WTC11 (cell line): ENCODE data around the gene FNDC3B. TPM values are rescaled to one million over a fixed set of nuclear protein-coding genes. Genes with fewer than 3 reads are reported as not detected.

Experiments used
- ATAC-seq: fragments of 200-7000 bp; cut with Tn5 transposase; 2 replicates; pipeline ENCODE4 v1.10.0; 2021; ENCODE audit warnings: mild to moderate bottlenecking, moderate library complexity
- CTCF ChIA-PET: fragments of 300-600 bp; sonication (Branson Sonifier 250); formaldehyde crosslinking; loops from one replicate; lab custom pipeline; 2021; ENCODE audit warnings: antibody characterized with exemption; lab: Charles Lee
- POLR2A ChIA-PET: fragments of 350-600 bp; sonication (Branson Sonifier 250); formaldehyde crosslinking; loops from one replicate; lab custom pipeline; 2021; ENCODE audit warnings: antibody characterized with exemption; lab: Charles Lee
- DNase-seq: peaks from one replicate; pipeline ENCODE4 v3.0.0; 2021; ENCODE audit warnings: low spot score
- H3K27ac Mint-ChIP-seq: 2 replicates; pipeline ENCODE4 v1.8.0; 2021; ENCODE audit warnings: mixed read lengths
- H3K27me3 Mint-ChIP-seq: 2 replicates; pipeline ENCODE4 v1.8.0; 2021; ENCODE audit warnings: low read depth, mild to moderate bottlenecking, moderate library complexity, mixed read lengths
- H3K36me3 Mint-ChIP-seq: 2 replicates; pipeline ENCODE4 v1.8.0; 2021; ENCODE audit warnings: mixed read lengths
- H3K4me1 Mint-ChIP-seq: 2 replicates; pipeline ENCODE4 v1.8.0; 2022; ENCODE audit warnings: mixed read lengths
- H3K4me3 Mint-ChIP-seq: 2 replicates; pipeline ENCODE4 v1.8.0; 2021; ENCODE audit warnings: mild to moderate bottlenecking, moderate library complexity, mixed read lengths
- H3K9me3 Mint-ChIP-seq: 2 replicates; pipeline ENCODE4 v1.8.0; 2021; ENCODE audit warnings: mixed read lengths
- CDX4 ChIP-seq: fragments of 250-450 bp; sonication (Bioruptor Pico); IDR thresholded peaks from 2 replicates; pipeline ENCODE4 v1.9.0; 2021; ENCODE audit warnings: moderate library complexity, mild to moderate bottlenecking, inconsistent platforms, borderline replicate concordance
- CREB1 ChIP-seq: sonication (generic); formaldehyde crosslinking; IDR thresholded peaks from 2 replicates; pipeline ENCODE4 v1.8.0; 2023; ENCODE audit warnings: mild to moderate bottlenecking, missing genetic modification reagents
- CREM ChIP-seq: sonication (generic); formaldehyde crosslinking; IDR thresholded peaks from 2 replicates; pipeline ENCODE4 v1.8.1; 2022; ENCODE audit warnings: mild to moderate bottlenecking, missing genetic modification reagents, moderate library complexity
- ELF4 ChIP-seq: sonication (generic); formaldehyde crosslinking; IDR thresholded peaks from 2 replicates; pipeline ENCODE4 v1.8.1; 2022; ENCODE audit warnings: low read depth, mild to moderate bottlenecking, moderate library complexity, missing genetic modification reagents
- HMGA2 ChIP-seq: fragments of 250-450 bp; sonication (Bioruptor Pico); IDR thresholded peaks from 2 replicates; pipeline ENCODE4 v1.4.0; 2021; ENCODE audit warnings: mild to moderate bottlenecking, moderate library complexity
- JAZF1 ChIP-seq: fragments of 250-450 bp; sonication (Bioruptor Pico); IDR thresholded peaks from 2 replicates; pipeline ENCODE4 v1.9.0; 2021; ENCODE audit warnings: moderate library complexity, mild to moderate bottlenecking, inconsistent platforms
- MLX ChIP-seq: sonication (generic); formaldehyde crosslinking; IDR thresholded peaks from 2 replicates; pipeline ENCODE4 v1.8.1; 2023; ENCODE audit warnings: mild to moderate bottlenecking, missing genetic modification reagents, moderate library complexity
- NFATC4 ChIP-seq: fragments of 250-450 bp; sonication (Bioruptor Pico); IDR thresholded peaks from 2 replicates; pipeline ENCODE4 v1.9.0; 2021; ENCODE audit warnings: mild to moderate bottlenecking
- NR2C2 ChIP-seq: sonication (generic); formaldehyde crosslinking; IDR thresholded peaks from 2 replicates; pipeline ENCODE4 v1.8.0; 2022; ENCODE audit warnings: mild to moderate bottlenecking, missing genetic modification reagents
- OVOL2 ChIP-seq: fragments of 250-450 bp; sonication (Bioruptor Pico); IDR thresholded peaks from 2 replicates; pipeline ENCODE4 v1.9.0; 2021; ENCODE audit warnings: mild to moderate bottlenecking, borderline replicate concordance
- TCF7 ChIP-seq: sonication (generic); formaldehyde crosslinking; IDR thresholded peaks from 2 replicates; pipeline ENCODE4 v1.8.0; 2022; ENCODE audit warnings: mild to moderate bottlenecking, low read depth, missing genetic modification reagents, moderate library complexity
- TEAD1 ChIP-seq: sonication (generic); formaldehyde crosslinking; IDR thresholded peaks from 2 replicates; pipeline ENCODE4 v1.8.0; 2022; ENCODE audit warnings: mild to moderate bottlenecking, missing genetic modification reagents
- ZNF219 ChIP-seq: sonication (generic); formaldehyde crosslinking; IDR thresholded peaks from 2 replicates; pipeline ENCODE4 v1.8.0; 2023; ENCODE audit warnings: missing genetic modification reagents, mild to moderate bottlenecking, borderline replicate concordance
- ZNF232 ChIP-seq: sonication (generic); formaldehyde crosslinking; IDR thresholded peaks from 2 replicates; pipeline ENCODE4 v1.8.0; 2022; ENCODE audit warnings: mild to moderate bottlenecking, missing genetic modification reagents
- ZNF263 ChIP-seq: sonication (generic); formaldehyde crosslinking; IDR thresholded peaks from 2 replicates; pipeline ENCODE4 v1.8.1; 2022; ENCODE audit warnings: low read depth, mild to moderate bottlenecking, moderate library complexity, missing genetic modification reagents
- ZNF281 ChIP-seq: sonication (generic); formaldehyde crosslinking; IDR thresholded peaks from 2 replicates; pipeline ENCODE4 v1.8.0; 2023; ENCODE audit warnings: mild to moderate bottlenecking, missing genetic modification reagents
- ZNF396 ChIP-seq: fragments of 250-450 bp; sonication (Bioruptor Pico); IDR thresholded peaks from 2 replicates; pipeline ENCODE4 v1.8.0; 2021; ENCODE audit warnings: mild to moderate bottlenecking, moderate library complexity, borderline replicate concordance
- ZNF423 ChIP-seq: fragments of 250-450 bp; sonication (Bioruptor Pico); IDR thresholded peaks from 2 replicates; pipeline ENCODE4 v2.1.2; 2022; ENCODE audit warnings: mild to moderate bottlenecking, moderate library complexity
- total RNA-seq: library from RNA; stranded (reverse); gene quantifications from 3 replicates; pipeline ENCODE4 v1.2.3, GENCODE V29; 2021
- TF ChIP-seq, protein P1 (sequence below): sonication (generic); formaldehyde crosslinking; IDR thresholded peaks from 2 replicates; pipeline ENCODE4 v1.8.1; 2023; ENCODE audit warnings: mild to moderate bottlenecking, missing genetic modification reagents
- TF ChIP-seq, protein P2 (sequence below): sonication (generic); formaldehyde crosslinking; IDR thresholded peaks from 2 replicates; pipeline ENCODE4 v1.8.1; 2023; ENCODE audit warnings: mild to moderate bottlenecking, missing genetic modification reagents, moderate library complexity
- TF ChIP-seq, protein P3 (sequence below): sonication (generic); formaldehyde crosslinking; conservative IDR thresholded peaks from 2 replicates; pipeline ENCODE4 v1.8.1; 2023; ENCODE audit warnings: mild to moderate bottlenecking, low read depth, missing genetic modification reagents, moderate library complexity
- TF ChIP-seq, protein P4 (sequence below): sonication (generic); formaldehyde crosslinking; IDR thresholded peaks from 2 replicates; pipeline ENCODE4 v1.8.1; 2022; ENCODE audit warnings: missing genetic modification reagents, borderline replicate concordance

Gene FNDC3B
- total RNA-seq, 1 experiment from 2014 or later: 42.8 TPM

- DNase-seq (no peak), ATAC-seq (no peak)
- peaks cover 39% of the 10 kb centered on the region for H3K4me1 Mint-ChIP-seq
- CTCF ChIA-PET: no interaction called here
- H3K9me3 Mint-ChIP-seq: no peaks in the 10 kb centered on the region
- no peaks in the 10 kb centered on the region for H3K27me3 Mint-ChIP-seq
- POLR2A ChIA-PET: no interaction called here
- peaks cover 19% of the 10 kb centered on the region for H3K36me3 Mint-ChIP-seq
- TF ChIP-seq HMGA2 (CRISPR knock-in tag) (no peak), NFATC4 (CRISPR knock-in tag) (no peak), ZNF232 (CRISPR knock-in tag) (no peak)
- TF ChIP-seq, protein P1, sequence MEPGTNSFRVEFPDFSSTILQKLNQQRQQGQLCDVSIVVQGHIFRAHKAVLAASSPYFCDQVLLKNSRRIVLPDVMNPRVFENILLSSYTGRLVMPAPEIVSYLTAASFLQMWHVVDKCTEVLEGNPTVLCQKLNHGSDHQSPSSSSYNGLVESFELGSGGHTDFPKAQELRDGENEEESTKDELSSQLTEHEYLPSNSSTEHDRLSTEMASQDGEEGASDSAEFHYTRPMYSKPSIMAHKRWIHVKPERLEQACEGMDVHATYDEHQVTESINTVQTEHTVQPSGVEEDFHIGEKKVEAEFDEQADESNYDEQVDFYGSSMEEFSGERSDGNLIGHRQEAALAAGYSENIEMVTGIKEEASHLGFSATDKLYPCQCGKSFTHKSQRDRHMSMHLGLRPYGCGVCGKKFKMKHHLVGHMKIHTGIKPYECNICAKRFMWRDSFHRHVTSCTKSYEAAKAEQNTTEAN: no peak
- TF ChIP-seq, protein P2, sequence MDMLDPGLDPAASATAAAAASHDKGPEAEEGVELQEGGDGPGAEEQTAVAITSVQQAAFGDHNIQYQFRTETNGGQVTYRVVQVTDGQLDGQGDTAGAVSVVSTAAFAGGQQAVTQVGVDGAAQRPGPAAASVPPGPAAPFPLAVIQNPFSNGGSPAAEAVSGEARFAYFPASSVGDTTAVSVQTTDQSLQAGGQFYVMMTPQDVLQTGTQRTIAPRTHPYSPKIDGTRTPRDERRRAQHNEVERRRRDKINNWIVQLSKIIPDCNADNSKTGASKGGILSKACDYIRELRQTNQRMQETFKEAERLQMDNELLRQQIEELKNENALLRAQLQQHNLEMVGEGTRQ (CRISPR knock-in tag): no peak
- TF ChIP-seq, all 79 proteins: peak for 0
- no peak overlapping the region for H3K4me3 Mint-ChIP-seq
- H3K27ac Mint-ChIP-seq: no peak overlapping the region; the same call in 1 of the 2 replicates
Observed at GRCh38 chr3:172302203-172302602, 262.8 kb downstream of the FNDC3B start.

GRCh38 chr3:172303181-172303580 is 263.8 kb downstream of the FNDC3B start:
- ATAC-seq: no peak
- H3K36me3 Mint-ChIP-seq: peaks cover 21% of the 10 kb centered on the region
- H3K4me1 Mint-ChIP-seq: peaks cover 39% of the 10 kb centered on the region
- H3K27ac Mint-ChIP-seq: no peak overlapping the region
- no peak overlapping the region for H3K4me3 Mint-ChIP-seq
- DNase-seq: no peak
- no peaks in the 10 kb centered on the region for H3K9me3 Mint-ChIP-seq
- no peaks in the 10 kb centered on the region for H3K27me3 Mint-ChIP-seq
- CTCF ChIA-PET: no interaction called here
- POLR2A ChIA-PET: no interaction called here
- TF ChIP-seq CREM (no peak), ELF4 (CRISPR knock-in tag) (no peak), CDX4 (CRISPR knock-in tag) (no peak), ZNF396 (CRISPR knock-in tag) (no peak), CREB1 (CRISPR knock-in tag) (no peak), ZNF423 (CRISPR knock-in tag) (no peak), ZNF219 (no peak), TEAD1 (CRISPR knock-in tag) (no peak), MLX (CRISPR knock-in tag) (no peak), OVOL2 (CRISPR knock-in tag) (no peak), TCF7 (no peak), ZNF263 (CRISPR knock-in tag) (no peak), ZNF281 (CRISPR knock-in tag) (no peak), JAZF1 (CRISPR knock-in tag) (no peak), NR2C2 (CRISPR knock-in tag) (no peak)
- TF ChIP-seq, protein P3, sequence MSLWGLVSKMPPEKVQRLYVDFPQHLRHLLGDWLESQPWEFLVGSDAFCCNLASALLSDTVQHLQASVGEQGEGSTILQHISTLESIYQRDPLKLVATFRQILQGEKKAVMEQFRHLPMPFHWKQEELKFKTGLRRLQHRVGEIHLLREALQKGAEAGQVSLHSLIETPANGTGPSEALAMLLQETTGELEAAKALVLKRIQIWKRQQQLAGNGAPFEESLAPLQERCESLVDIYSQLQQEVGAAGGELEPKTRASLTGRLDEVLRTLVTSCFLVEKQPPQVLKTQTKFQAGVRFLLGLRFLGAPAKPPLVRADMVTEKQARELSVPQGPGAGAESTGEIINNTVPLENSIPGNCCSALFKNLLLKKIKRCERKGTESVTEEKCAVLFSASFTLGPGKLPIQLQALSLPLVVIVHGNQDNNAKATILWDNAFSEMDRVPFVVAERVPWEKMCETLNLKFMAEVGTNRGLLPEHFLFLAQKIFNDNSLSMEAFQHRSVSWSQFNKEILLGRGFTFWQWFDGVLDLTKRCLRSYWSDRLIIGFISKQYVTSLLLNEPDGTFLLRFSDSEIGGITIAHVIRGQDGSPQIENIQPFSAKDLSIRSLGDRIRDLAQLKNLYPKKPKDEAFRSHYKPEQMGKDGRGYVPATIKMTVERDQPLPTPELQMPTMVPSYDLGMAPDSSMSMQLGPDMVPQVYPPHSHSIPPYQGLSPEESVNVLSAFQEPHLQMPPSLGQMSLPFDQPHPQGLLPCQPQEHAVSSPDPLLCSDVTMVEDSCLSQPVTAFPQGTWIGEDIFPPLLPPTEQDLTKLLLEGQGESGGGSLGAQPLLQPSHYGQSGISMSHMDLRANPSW: no peak
- TF ChIP-seq, protein P1: no peak
- TF ChIP-seq, protein P4, sequence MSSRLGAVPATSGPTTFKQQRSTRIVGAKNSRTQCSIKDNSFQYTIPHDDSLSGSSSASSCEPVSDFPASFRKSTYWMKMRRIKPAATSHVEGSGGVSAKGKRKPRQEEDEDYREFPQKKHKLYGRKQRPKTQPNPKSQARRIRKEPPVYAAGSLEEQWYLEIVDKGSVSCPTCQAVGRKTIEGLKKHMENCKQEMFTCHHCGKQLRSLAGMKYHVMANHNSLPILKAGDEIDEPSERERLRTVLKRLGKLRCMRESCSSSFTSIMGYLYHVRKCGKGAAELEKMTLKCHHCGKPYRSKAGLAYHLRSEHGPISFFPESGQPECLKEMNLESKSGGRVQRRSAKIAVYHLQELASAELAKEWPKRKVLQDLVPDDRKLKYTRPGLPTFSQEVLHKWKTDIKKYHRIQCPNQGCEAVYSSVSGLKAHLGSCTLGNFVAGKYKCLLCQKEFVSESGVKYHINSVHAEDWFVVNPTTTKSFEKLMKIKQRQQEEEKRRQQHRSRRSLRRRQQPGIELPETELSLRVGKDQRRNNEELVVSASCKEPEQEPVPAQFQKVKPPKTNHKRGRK (CRISPR knock-in tag): no peak
